MM.1S (cell line): Measurements from ENCODE around the gene FYN.

ENCODE experiments used
- DNase-seq: peaks from one replicate; pipeline ENCODE4 v3.0.0-alpha.2; 2015
- H2AFZ ChIP-seq: fragments of 300-600 bp; sonication (generic); 2 replicates; pipeline ENCODE4 v1.6.0; 2016; ENCODE audit warnings: antibody characterized with exemption, low read length
- H3F3A ChIP-seq: fragments of 300-600 bp; sonication (generic); 2 replicates; pipeline ENCODE4 v1.6.1; 2016; ENCODE audit warnings: mild to moderate bottlenecking, antibody characterized with exemption, low read length, moderate library complexity, mixed read lengths; ENCODE audit not compliant: insufficient read depth
- H3K27ac ChIP-seq: fragments of 300-600 bp; sonication (generic); 2 replicates; pipeline ENCODE4 v1.5.1; 2016; ENCODE audit warnings: mild to moderate bottlenecking, low read length
- H3K27me3 ChIP-seq: fragments of 300-600 bp; sonication (generic); replicated peaks from 2 replicates; pipeline ENCODE4 v1.6.0; 2016; ENCODE audit warnings: low read length; ENCODE audit not compliant: insufficient read depth
- H3K36me3 ChIP-seq: fragments of 300-600 bp; sonication (generic); replicated peaks from 2 replicates; pipeline ENCODE4 v1.6.1; 2016; ENCODE audit warnings: mild to moderate bottlenecking, low read length, mixed read lengths; ENCODE audit not compliant: insufficient read depth
- H3K4me1 ChIP-seq: fragments of 300-600 bp; sonication (generic); 2 replicates; pipeline ENCODE4 v1.6.1; 2016; ENCODE audit warnings: low read length, mixed read lengths
- H3K4me2 ChIP-seq: fragments of 300-600 bp; sonication (generic); 2 replicates; pipeline ENCODE4 v1.6.0; 2016; ENCODE audit warnings: low read depth, low read length
- H3K4me3 ChIP-seq: fragments of 300-600 bp; sonication (generic); 2 replicates; pipeline ENCODE4 v1.5.1; 2016; ENCODE audit warnings: low read length, mixed read lengths
- H3K79me2 ChIP-seq: fragments of 300-600 bp; sonication (generic); 2 replicates; pipeline ENCODE4 v1.6.1; 2016; ENCODE audit warnings: mixed run types, low read length, mixed read lengths
- H3K9ac ChIP-seq: fragments of 300-600 bp; sonication (generic); 2 replicates; pipeline ENCODE4 v1.6.1; 2016; ENCODE audit warnings: low read length, mixed read lengths
- H3K9me2 ChIP-seq: fragments of 300-600 bp; sonication (generic); replicated peaks from 2 replicates; pipeline ENCODE4 v1.6.1; 2016; ENCODE audit warnings: mild to moderate bottlenecking, low read length, mixed read lengths; ENCODE audit not compliant: insufficient read depth
- H3K9me3 ChIP-seq: fragments of 300-600 bp; sonication (generic); replicated peaks from 2 replicates; pipeline ENCODE4 v1.6.1; 2016; ENCODE audit warnings: mild to moderate bottlenecking, low read length, mixed read lengths; ENCODE audit not compliant: insufficient read depth
- H4K20me1 ChIP-seq: fragments of 300-600 bp; sonication (generic); 2 replicates; pipeline ENCODE4 v1.6.1; 2016; ENCODE audit warnings: mild to moderate bottlenecking, low read length, moderate library complexity, mixed read lengths; ENCODE audit not compliant: insufficient read depth
- CTCF ChIP-seq: fragments of 300-600 bp; sonication (generic); IDR thresholded peaks from 2 replicates; pipeline ENCODE4 v1.5.1; 2016; ENCODE audit warnings: antibody characterized with exemption, low read length, mixed read lengths
- EZH2 ChIP-seq: fragments of 300-600 bp; sonication (generic); optimal IDR thresholded peaks from 2 replicates; pipeline ENCODE3; 2017; ENCODE audit warnings: low read depth, mild to moderate bottlenecking, antibody characterized with exemption, low read length, mixed read lengths
- EZH2phosphoT487 ChIP-seq: fragments of 300-600 bp; sonication (generic); IDR thresholded peaks from 2 replicates; pipeline ENCODE4 v1.6.1; 2018; ENCODE audit warnings: antibody characterized with exemption, low read length

The FYN gene

DNA sequence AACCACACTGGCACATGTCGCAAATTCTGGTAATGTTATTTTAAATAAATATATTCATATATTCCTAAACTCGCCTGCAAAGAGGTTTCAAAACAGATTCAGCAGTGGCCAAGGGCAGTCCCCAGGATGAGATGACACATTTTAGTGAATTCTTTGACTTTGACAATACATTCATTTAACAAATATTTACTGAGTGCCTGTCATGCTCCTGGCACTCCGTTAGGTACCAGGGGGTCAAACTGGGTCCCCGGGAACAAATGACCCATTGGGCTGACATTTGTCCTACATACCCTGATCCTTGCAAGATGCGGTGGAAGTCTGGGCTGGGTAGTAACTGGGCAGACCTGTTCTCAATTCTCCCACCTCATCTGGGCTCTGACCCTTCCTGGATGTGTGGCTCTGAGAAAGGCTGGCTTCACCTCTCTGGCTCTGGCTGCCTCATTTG lies 74.9 kb downstream of the FYN start:
- DNase-seq: no peak
- Histone ChIP-seq H3K4me1 (peaks cover 10% of the 10 kb centered on the region), H3K4me3 (no peak overlapping the region), H3K79me2 (no peaks in the 10 kb centered on the region), H3K4me2 (no peak overlapping the region), H3K9ac (no peak overlapping the region), H3K9me3 (no peaks in the 10 kb centered on the region), H3K27me3 (no peaks in the 10 kb centered on the region), H3K27ac (no peak overlapping the region), H2AFZ (no peak overlapping the region), H3F3A (no peaks in the 10 kb centered on the region), H3K36me3 (no peaks in the 10 kb centered on the region), H3K9me2 (no peaks in the 10 kb centered on the region), H4K20me1 (no peaks in the 10 kb centered on the region)
- TF ChIP-seq CTCF (no peak), EZH2phosphoT487 (no peak), EZH2 (no peak)

DNA sequence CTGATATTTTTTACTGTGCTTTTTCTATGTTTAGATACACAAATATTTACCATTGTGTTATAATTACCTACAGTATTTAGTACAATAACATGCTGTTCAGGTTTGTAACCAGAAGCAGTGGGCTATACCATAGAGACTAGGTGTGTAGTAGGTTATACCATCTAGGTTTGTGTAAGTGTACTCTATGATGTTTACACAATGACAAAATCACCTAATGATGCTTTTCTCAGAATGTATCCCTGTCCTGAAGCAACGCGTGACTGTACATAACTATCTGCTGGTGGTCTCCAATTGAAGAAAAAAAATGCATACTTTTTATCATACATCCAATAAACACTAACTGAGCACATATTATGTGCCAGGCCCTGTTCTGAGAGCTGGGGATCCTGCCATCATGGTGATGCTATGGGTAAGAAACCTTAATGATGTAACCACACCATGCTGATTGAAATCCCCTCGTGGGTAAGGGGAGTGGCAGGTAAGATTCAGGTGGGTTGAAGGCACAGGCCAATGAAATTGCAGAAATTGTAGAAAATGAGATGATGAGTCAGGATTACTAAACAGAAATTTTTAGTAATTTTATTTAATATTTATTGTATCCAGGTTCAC lies 76.8 kb downstream of the FYN start:
- Histone ChIP-seq H3K27me3 (no peaks in the 10 kb centered on the region), H3K9ac (no peak overlapping the region), H3K27ac (no peak overlapping the region), H2AFZ (no peak overlapping the region), H3K9me2 (no peaks in the 10 kb centered on the region), H3K36me3 (no peaks in the 10 kb centered on the region), H3K4me3 (no peak overlapping the region), H3K9me3 (no peaks in the 10 kb centered on the region), H4K20me1 (no peaks in the 10 kb centered on the region), H3K79me2 (no peaks in the 10 kb centered on the region), H3K4me1 (0 out of 2 replicates have a peak, but pooled peaks cover 4% of the 10 kb centered on the region), H3K4me2 (no peak overlapping the region), H3F3A (no peaks in the 10 kb centered on the region)
- DNase-seq: no peak
- no peak for TF ChIP-seq EZH2phosphoT487
- TF ChIP-seq CTCF: no peak
- no peak for TF ChIP-seq EZH2

GRCh38 chr6:111795558-111795957 lies 77.7 kb downstream of the FYN start:
- no peak overlapping the region for H3K4me3 ChIP-seq
- H3K9ac ChIP-seq: no peak overlapping the region
- H3K9me2 ChIP-seq: no peaks in the 10 kb centered on the region
- 0 out of 2 replicates have a peak, but pooled peaks cover 4% of the 10 kb centered on the region for H3K4me1 ChIP-seq
- no peak for DNase-seq
- no peaks in the 10 kb centered on the region for H3F3A ChIP-seq
- TF ChIP-seq EZH2: no peak
- no peak for TF ChIP-seq EZH2phosphoT487
- no peak for TF ChIP-seq CTCF
- no peaks in the 10 kb centered on the region for H3K36me3 ChIP-seq
- no peaks in the 10 kb centered on the region for H3K27me3 ChIP-seq
- H3K4me2 ChIP-seq: no peak overlapping the region
- no peak overlapping the region for H3K27ac ChIP-seq
- no peaks in the 10 kb centered on the region for H4K20me1 ChIP-seq
- H3K79me2 ChIP-seq: no peaks in the 10 kb centered on the region
- H2AFZ ChIP-seq: no peak overlapping the region
- no peaks in the 10 kb centered on the region for H3K9me3 ChIP-seq
